Activated naive CD8-positive, alpha-beta T cell (primary cell): ENCODE results near the gene ZFP42.
"Not testable (repeated sequence)": the region's sequence is repeated elsewhere in the genome, so short reads cannot be mapped to it uniquely, and the experiment has no call there.

Source experiments
- H3K27ac Mint-ChIP-seq: one replicate; pipeline ENCODE4 v1.8.0; 2021; ENCODE audit warnings: mixed read lengths
- H3K27me3 Mint-ChIP-seq: one replicate; pipeline ENCODE4 v1.8.0; 2021; ENCODE audit warnings: mixed read lengths
- H3K36me3 Mint-ChIP-seq: one replicate; pipeline ENCODE4 v1.8.0; 2021; ENCODE audit warnings: mixed read lengths
- H3K4me1 Mint-ChIP-seq: one replicate; pipeline ENCODE4 v1.8.0; 2021; ENCODE audit warnings: low read depth, mixed read lengths
- H3K4me3 Mint-ChIP-seq: one replicate; pipeline ENCODE4 v1.8.0; 2021; ENCODE audit warnings: mild to moderate bottlenecking, mixed read lengths
- H3K9me3 Mint-ChIP-seq: one replicate; pipeline ENCODE4 v1.8.0; 2021; ENCODE audit warnings: low read depth, mixed read lengths

Gene ZFP42

GRCh38 chr4:188037003-188037713, 41.6 kb downstream of the ZFP42 start:
- Mint-ChIP-seq H3K4me3 (no peak overlapping the region), H3K36me3 (no peaks in the 10 kb centered on the region), H3K27me3 (peaks cover 4% of the 10 kb centered on the region), H3K27ac (no peak overlapping the region), H3K4me1 (peaks cover 2% of the 10 kb centered on the region), H3K9me3 (peaks cover 10% of the 10 kb centered on the region)

DNA sequence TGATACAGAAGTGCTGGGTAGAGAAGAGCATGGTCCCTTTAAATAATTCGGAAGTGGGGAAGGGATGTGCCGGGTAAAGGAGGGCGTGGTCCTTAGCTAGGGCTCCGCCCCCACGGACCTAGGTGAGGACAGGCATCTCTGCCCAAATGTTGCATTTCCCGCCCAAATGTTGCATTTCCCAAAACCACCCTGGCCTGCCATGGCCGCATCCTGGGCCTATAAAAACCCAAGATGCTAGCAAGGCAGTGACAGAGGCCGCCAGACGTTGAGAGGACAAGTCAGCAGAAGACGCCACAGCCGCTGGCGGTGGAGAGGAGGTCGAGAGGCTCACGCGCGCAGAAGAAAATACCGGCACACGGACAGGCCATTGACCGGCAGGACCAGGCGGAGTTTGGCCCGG, 46.1 kb downstream of the ZFP42 start:
- no peaks in the 10 kb centered on the region for H3K36me3 Mint-ChIP-seq
- peaks cover 4% of the 10 kb centered on the region for H3K9me3 Mint-ChIP-seq
- H3K27ac Mint-ChIP-seq: no peak overlapping the region
- H3K4me1 Mint-ChIP-seq: no peaks in the 10 kb centered on the region
- H3K27me3 Mint-ChIP-seq: no peaks in the 10 kb centered on the region
- no peak overlapping the region for H3K4me3 Mint-ChIP-seq

DNA sequence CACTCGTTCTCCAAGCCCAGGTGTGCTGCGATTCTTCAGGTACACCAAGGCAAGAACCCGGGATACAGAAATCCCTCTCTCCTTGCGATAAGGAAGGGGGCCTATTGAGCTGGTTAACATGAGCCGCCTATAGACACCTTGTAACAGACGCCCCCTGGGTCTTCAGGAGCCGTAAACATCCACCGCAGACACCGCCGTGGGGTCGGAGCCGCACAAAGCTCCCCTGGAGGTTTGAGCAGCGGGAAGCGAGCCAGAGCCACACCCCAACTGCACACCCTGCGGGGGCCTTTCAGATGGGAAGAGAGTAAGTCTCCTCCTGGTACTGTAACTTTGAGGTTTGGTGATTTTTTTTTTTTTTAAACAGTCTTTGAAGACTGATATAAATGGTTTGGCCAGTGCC, 46.6 kb downstream of the ZFP42 start:
- Mint-ChIP-seq H3K4me1 (no peaks in the 10 kb centered on the region), H3K27ac (no peak overlapping the region), H3K36me3 (no peaks in the 10 kb centered on the region), H3K9me3 (peaks cover 4% of the 10 kb centered on the region), H3K4me3 (no peak overlapping the region), H3K27me3 (no peaks in the 10 kb centered on the region)

GRCh38 chr4:188043154-188043553, 47.6 kb downstream of the ZFP42 start:
- Mint-ChIP-seq H3K4me3 (no peak overlapping the region), H3K4me1 (no peaks in the 10 kb centered on the region), H3K36me3 (no peaks in the 10 kb centered on the region), H3K27me3 (no peaks in the 10 kb centered on the region), H3K27ac (no peak overlapping the region), H3K9me3 (peaks cover 4% of the 10 kb centered on the region)

DNA sequence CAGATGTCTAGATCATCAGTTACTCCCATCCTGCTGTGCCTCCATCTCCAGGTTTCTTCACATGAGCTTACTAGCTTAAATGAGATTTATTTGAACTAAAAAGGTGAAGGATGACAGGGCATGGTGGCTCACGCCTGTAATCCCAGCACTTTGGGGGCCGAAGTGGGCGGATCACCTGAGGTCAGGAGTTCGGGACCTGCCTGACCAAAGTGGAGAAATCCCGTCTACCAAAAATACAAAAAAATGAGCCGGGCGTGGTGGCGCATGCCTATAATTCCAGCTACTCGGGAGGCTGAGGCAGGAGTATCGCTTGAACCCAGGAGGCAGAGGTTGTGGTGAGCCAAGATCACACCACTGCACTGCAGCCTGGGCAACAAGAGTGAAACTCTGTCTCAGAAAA, 49.9 kb downstream of the ZFP42 start:
- H3K4me3 Mint-ChIP-seq, H3K4me1 Mint-ChIP-seq, H3K27ac Mint-ChIP-seq, H3K36me3 Mint-ChIP-seq, H3K27me3 Mint-ChIP-seq, H3K9me3 Mint-ChIP-seq: not testable (repeated sequence)

- Mint-ChIP-seq H3K27me3 (no peaks in the 10 kb centered on the region), H3K4me1 (no peaks in the 10 kb centered on the region), H3K36me3 (no peaks in the 10 kb centered on the region), H3K4me3 (no peak overlapping the region), H3K27ac (no peak overlapping the region), H3K9me3 (no peaks in the 10 kb centered on the region)
Measured at GRCh38 chr4:188046657-188047056, 51.1 kb downstream of the ZFP42 start.

GRCh38 chr4:188053302-188053701, 57.7 kb downstream of the ZFP42 start:
- Mint-ChIP-seq H3K27me3 (no peaks in the 10 kb centered on the region), H3K27ac (no peak overlapping the region), H3K36me3 (no peaks in the 10 kb centered on the region), H3K4me3 (no peak overlapping the region), H3K9me3 (peaks cover 7% of the 10 kb centered on the region), H3K4me1 (no peaks in the 10 kb centered on the region)
